Epithelial cell of proximal tubule (primary cell): ENCODE results near the gene ARFGAP3. TPM values are rescaled to one million over a fixed set of nuclear protein-coding genes. Genes with fewer than 3 reads are reported as not detected.
A peak's percentile ranks its signal among the peaks of the same experiment; 100 is the strongest.
"Not testable (repeated sequence)": the region's sequence is repeated elsewhere in the genome, so short reads cannot be mapped to it uniquely, and the experiment has no call there.

Experiments
- DNase-seq: peaks from one replicate; pipeline ENCODE4 v3.0.0-alpha.2; 2011; ENCODE audit warnings: low read depth
- H3K4me3 ChIP-seq: 2 replicates; pipeline ENCODE4 v1.5.1; 2011; ENCODE audit warnings: low read depth, mild to moderate bottlenecking, low read length
- CTCF ChIP-seq: conservative IDR thresholded peaks from 2 replicates; pipeline ENCODE4 v1.5.1; 2012; ENCODE audit warnings: low read depth, mild to moderate bottlenecking, low read length
- total RNA-seq: library from RNA; depleted of rRNA; stranded (reverse); fragments of >200 nt; gene quantifications from 2 replicates; pipeline ENCODE4 v1.2.3, GENCODE V29; 2015

ARFGAP3 gene
- total RNA-seq, 1 donor from 2014 or later: 62.2 TPM

GRCh38 chr22:42787357-42787736 is 69.7 kb downstream of the ARFGAP3 start:
- no peak overlapping the region for H3K4me3 ChIP-seq
- DNase-seq: no peak
- no peak for TF ChIP-seq CTCF

GRCh38 chr22:42786606-42787356 is 70.3 kb downstream of the ARFGAP3 start:
- no peak for TF ChIP-seq CTCF
- DNase-seq: no peak
- H3K4me3 ChIP-seq: no peak overlapping the region

GRCh38 chr22:42785706-42786499 is 71.2 kb downstream of the ARFGAP3 start:
- H3K4me3 ChIP-seq: no peak overlapping the region
- no peak for TF ChIP-seq CTCF
- DNase-seq: no peak

- H3K4me3 ChIP-seq, DNase-seq: not testable (repeated sequence)
Observed at GRCh38 chr22:42782306-42782705, 74.8 kb downstream of the ARFGAP3 start.

GRCh38 chr22:42780070-42780540 is 77.0 kb downstream of the ARFGAP3 start:
- peak; percentile 84 for DNase-seq
- peak; percentile 88 for TF ChIP-seq CTCF
- no peak overlapping the region for H3K4me3 ChIP-seq

- DNase-seq: no peak
- no peak for TF ChIP-seq CTCF
- no peak overlapping the region for H3K4me3 ChIP-seq
Observed at GRCh38 chr22:42777126-42777525, 79.9 kb downstream of the ARFGAP3 start.

- H3K4me3 ChIP-seq: no peak overlapping the region
- DNase-seq: no peak
- TF ChIP-seq CTCF: no peak
Observed at GRCh38 chr22:42773167-42773566, 83.9 kb downstream of the ARFGAP3 start.
